ENCODE measurements around the gene ADCYAP1R1.

DNA sequence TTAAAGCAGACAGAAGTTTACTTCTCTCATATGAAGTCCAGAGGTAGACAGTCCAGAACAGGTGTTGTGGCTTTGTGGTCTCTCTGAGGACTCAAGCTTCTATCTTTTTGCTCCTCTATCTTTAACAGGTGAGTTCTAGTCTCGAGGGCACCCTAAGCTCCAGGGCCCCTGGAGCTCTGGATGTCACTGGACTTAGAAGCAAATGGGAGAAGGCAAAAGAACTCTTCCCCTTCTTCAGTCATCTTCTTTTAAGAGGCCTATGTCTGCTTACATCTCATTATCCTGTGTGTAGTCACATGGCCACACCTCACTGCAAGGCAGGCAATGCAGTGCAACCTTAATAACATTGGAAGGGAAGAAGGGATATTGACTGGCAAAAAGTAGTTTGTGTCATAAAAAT, 61.6 kb downstream of the ADCYAP1R1 start:
- TF ChIP-seq CTCF (IDR thresholded peaks at IDR 0.05; ENCODE audit: low read depth, low read length, poor library complexity, severe bottlenecking) (no peak), EZH2phosphoT487 (IDR thresholded peaks at IDR 0.05; ENCODE audit: borderline replicate concordance, low read length) (no peak)

Data from DOHH2 (cell line).